Keratinocyte (primary cell): Measurements from ENCODE around the gene MKS1. TPM values are rescaled to one million over a fixed set of nuclear protein-coding genes. Genes with fewer than 3 reads are reported as not detected.

Experiments used
- DNase-seq: peaks from one replicate; pipeline ENCODE4 v3.0.0-alpha.2; 2011; ENCODE audit warnings: low read depth, missing footprints, low spot score
- FAIRE-seq: peaks from 2 replicates; lab custom pipeline; 2011; peaks lifted over from hg19 to GRCh38; lab: Jason Lieb, UNC
- H2AFZ ChIP-seq: 2 replicates; pipeline ENCODE4 v1.6.0; 2012; ENCODE audit warnings: low read length, control low read depth, inconsistent platforms; ENCODE audit not compliant: control insufficient read depth
- H3K27ac ChIP-seq: 2 replicates; pipeline ENCODE4 v1.5.1; 2011; ENCODE audit warnings: low read length; ENCODE audit not compliant: control insufficient read depth, insufficient read depth
- H3K27me3 ChIP-seq: 3 replicates; pipeline ENCODE4 v1.6.0; 2011; ENCODE audit warnings: low read length; ENCODE audit not compliant: control insufficient read depth, insufficient read depth; ENCODE audit errors: extremely low read depth
- H3K36me3 ChIP-seq, 2 experiments: 2 replicates in 1 of 2; 3 replicates in 1 of 2; pipeline ENCODE4 v1.5.1; 2011; ENCODE audit warnings: low read length in 2 of 2, mild to moderate bottlenecking in 1 of 2; ENCODE audit not compliant: control insufficient read depth in 2 of 2, insufficient read depth in 2 of 2; ENCODE audit errors: extremely low read depth in 1 of 2
- H3K4me1 ChIP-seq: 3 replicates; pipeline ENCODE4 v1.5.1; 2011; ENCODE audit warnings: low read length; ENCODE audit not compliant: control insufficient read depth, insufficient read depth; ENCODE audit errors: extremely low read depth
- H3K4me2 ChIP-seq: 3 replicates; pipeline ENCODE4 v1.6.0; 2011; ENCODE audit warnings: low read depth, low read length; ENCODE audit not compliant: control insufficient read depth, insufficient read depth; ENCODE audit errors: extremely low read depth
- H3K4me3 ChIP-seq, 3 experiments: fragments of 200-600 bp in 1 of 3; sonication (generic) in 1 of 3; 2 replicates in 2 of 3; 3 replicates in 1 of 3; pipeline ENCODE4 v1.5.1; 2011 to 2016; ENCODE audit warnings: low read length in 3 of 3, mild to moderate bottlenecking in 3 of 3, control low read depth in 2 of 3, inconsistent platforms in 1 of 3, low read depth in 1 of 3, mixed read lengths in 1 of 3, mixed run types in 1 of 3, moderate library complexity in 1 of 3; ENCODE audit not compliant: control insufficient read depth in 2 of 3, insufficient read depth in 2 of 3; ENCODE audit errors: extremely low read depth in 1 of 3
- H3K79me2 ChIP-seq: 2 replicates; pipeline ENCODE4 v1.6.0; 2012; ENCODE audit warnings: low read length; ENCODE audit not compliant: control insufficient read depth, insufficient read depth
- H3K9ac ChIP-seq: 3 replicates; pipeline ENCODE4 v1.6.0; 2011; ENCODE audit warnings: low read length; ENCODE audit not compliant: control insufficient read depth, insufficient read depth; ENCODE audit errors: extremely low read depth
- H3K9me1 ChIP-seq: 3 replicates; pipeline ENCODE4 v1.6.0; 2011; ENCODE audit warnings: low read length; ENCODE audit not compliant: control insufficient read depth, insufficient read depth; ENCODE audit errors: extremely low read depth
- H3K9me3 ChIP-seq: 2 replicates; pipeline ENCODE4 v1.5.1; 2012; ENCODE audit warnings: low read depth, low read length; ENCODE audit not compliant: control insufficient read depth
- H4K20me1 ChIP-seq: 3 replicates; pipeline ENCODE4 v1.6.0; 2011; ENCODE audit warnings: low read length; ENCODE audit not compliant: control insufficient read depth, insufficient read depth; ENCODE audit errors: extremely low read depth
- CTCF ChIP-seq, 3 experiments: IDR thresholded peaks in 1 of 3; conservative IDR thresholded peaks in 1 of 3; optimal IDR thresholded peaks in 1 of 3; 2 replicates in 2 of 3; 3 replicates in 1 of 3; pipeline versions ENCODE3 to v1.5.1; 2011; ENCODE audit warnings: low read length in 3 of 3, mild to moderate bottlenecking in 3 of 3, moderate library complexity in 2 of 3, control low read depth in 1 of 3, inconsistent platforms in 1 of 3; ENCODE audit not compliant: insufficient read depth in 2 of 3; ENCODE audit errors: extremely low read depth in 1 of 3
- EZH2 ChIP-seq: IDR thresholded peaks from one replicate; pipeline ENCODE4 v1.6.1; 2012; ENCODE audit warnings: inconsistent platforms, mild to moderate bottlenecking, low read length, moderate library complexity
- dilution Hi-C: fragments of 300-500 bp; cut with MboI; formaldehyde crosslinking; loops from one replicate; pipeline ENCODE4 v1.7.0; 2020; ENCODE audit warnings: low sequenced_read_pairs; ENCODE audit not compliant: extremely low pct_ligation_motif_present
- polyA plus RNA-seq, 5 experiments: library from polyadenylated mRNA; depleted of rRNA in 3 of 5; stranded (reverse) in 3 of 5; stranded (forward) in 1 of 5; unstranded in 1 of 5; fragments of >200 nt; gene quantifications; 1 replicate in 1 of 5; 2 replicates in 3 of 5; 3 replicates in 1 of 5; pipeline versions ENCODE4 v1.2.1 to v1.2.3, GENCODE V29; 2011 to 2012; ENCODE audit warnings: missing spikeins in 2 of 5, low read depth in 1 of 5, low replicate concordance in 1 of 5

Gene MKS1
- polyA plus RNA-seq, 1 donor (not counting 4 experiments of a cell fraction or from before 2014, with no cell fraction given), result 12.2 TPM

DNA sequence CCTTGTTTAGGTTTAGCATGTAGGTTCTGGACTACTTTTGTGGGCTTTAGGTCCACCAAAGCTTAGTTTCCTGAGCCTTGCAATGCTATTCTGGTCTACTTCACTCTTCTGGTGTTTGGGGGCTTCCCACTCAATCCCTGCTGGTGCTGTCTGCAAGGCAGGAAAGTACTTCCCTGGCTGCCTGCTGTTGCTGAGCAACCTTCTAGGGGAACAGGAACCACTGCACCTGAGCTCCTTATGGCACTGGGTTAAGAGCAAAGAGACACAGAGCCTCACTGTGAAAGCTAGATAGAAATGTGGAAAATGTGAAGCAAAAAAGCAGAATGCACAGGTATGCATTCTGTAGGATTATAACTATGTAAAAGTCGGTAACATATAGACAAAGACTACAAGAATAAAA, 44.7 kb upstream of the MKS1 start:
- Histone ChIP-seq H3K4me2 (no peak overlapping the region), H3K27ac (no peak overlapping the region), H3K79me2 (no peaks in the 10 kb centered on the region), H3K36me3 (no peaks in the 10 kb centered on the region), H3K9me1 (no peaks in the 10 kb centered on the region), H3K9ac (no peak overlapping the region), H4K20me1 (no peaks in the 10 kb centered on the region), H2AFZ (no peak overlapping the region), H3K4me1 (no peaks in the 10 kb centered on the region), H3K27me3 (peaks cover 19% of the 10 kb centered on the region), H3K4me3 (no peak overlapping the region), H3K9me3 (no peaks in the 10 kb centered on the region)
- TF ChIP-seq EZH2 (no peak), CTCF (optimal IDR thresholded peaks at IDR 0.05 in 1 of 3, IDR thresholded peaks at IDR 0.05 in 1 of 3, conservative IDR thresholded peaks at IDR 0.05 in 1 of 3; ENCODE audit: extremely low read depth in 1 of 3, insufficient read depth in 2 of 3, low read length in 3 of 3) (no peak)
- no peak for FAIRE-seq
- dilution Hi-C loops, result no loop called here
- no peak for DNase-seq

DNA sequence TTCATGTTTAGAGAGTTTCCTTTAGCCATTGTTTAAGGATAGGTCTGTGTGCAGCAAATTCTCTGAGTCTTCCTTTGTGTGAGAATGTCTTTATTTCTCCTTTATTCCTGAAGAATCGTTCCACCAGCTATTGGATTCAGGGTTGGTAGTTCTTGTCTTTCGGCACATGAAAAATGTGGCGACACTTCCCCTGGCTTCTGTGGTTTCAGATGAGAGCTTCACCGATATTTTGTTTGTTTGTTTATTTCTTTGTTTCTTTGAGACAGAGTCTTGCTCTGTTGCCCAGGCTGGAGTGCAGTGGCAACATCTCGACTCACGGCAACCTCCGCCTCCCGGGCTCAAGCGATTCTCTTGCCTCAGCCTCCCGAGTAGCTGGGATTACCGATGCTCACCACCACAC, 43.1 kb upstream of the MKS1 start:
- Histone ChIP-seq H3K36me3 (no peaks in the 10 kb centered on the region), H2AFZ (no peak overlapping the region), H3K9me3 (no peaks in the 10 kb centered on the region), H3K9me1 (no peaks in the 10 kb centered on the region), H3K4me3 (no peak overlapping the region), H4K20me1 (no peaks in the 10 kb centered on the region), H3K9ac (no peak overlapping the region), H3K27ac (no peak overlapping the region), H3K27me3 (peaks cover 19% of the 10 kb centered on the region), H3K4me2 (no peak overlapping the region), H3K79me2 (no peaks in the 10 kb centered on the region), H3K4me1 (no peaks in the 10 kb centered on the region)
- dilution Hi-C loops, result no loop called here
- DNase-seq (no peak), FAIRE-seq (no peak)
- TF ChIP-seq CTCF (optimal IDR thresholded peaks at IDR 0.05 in 1 of 3, IDR thresholded peaks at IDR 0.05 in 1 of 3, conservative IDR thresholded peaks at IDR 0.05 in 1 of 3; ENCODE audit: extremely low read depth in 1 of 3, insufficient read depth in 2 of 3, low read length in 3 of 3) (no peak), EZH2 (no peak)
